Fibroblast of skin of left biceps (primary cell): Measurements from ENCODE around the gene POLN.

Source experiments
- DNase-seq, 2 experiments: peaks; one replicate each; pipeline ENCODE4 v3.0.0-alpha.2; 2013; ENCODE audit warnings: low read depth in 2 of 2

POLN gene

GRCh38 chr4:2263926-2264321, 22.0 kb upstream of the POLN start:
- DNase-seq: no peak

DNA sequence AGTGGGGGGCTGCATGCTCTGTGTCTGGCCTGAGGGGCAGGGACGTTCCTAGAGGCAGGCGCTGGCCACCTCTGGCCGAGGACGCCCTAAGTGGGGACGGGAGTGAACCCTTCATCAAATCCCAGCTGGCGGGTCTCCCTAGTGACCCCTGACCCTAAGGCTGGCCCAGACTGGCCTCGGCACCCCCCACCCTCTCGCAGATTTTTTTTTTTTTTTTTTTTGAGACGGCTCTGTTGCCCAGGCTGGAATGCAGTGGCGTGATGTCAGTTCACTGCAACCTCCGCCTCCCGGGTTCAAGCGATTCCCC, 21.0 kb upstream of the POLN start:
- no peak for DNase-seq

DNA sequence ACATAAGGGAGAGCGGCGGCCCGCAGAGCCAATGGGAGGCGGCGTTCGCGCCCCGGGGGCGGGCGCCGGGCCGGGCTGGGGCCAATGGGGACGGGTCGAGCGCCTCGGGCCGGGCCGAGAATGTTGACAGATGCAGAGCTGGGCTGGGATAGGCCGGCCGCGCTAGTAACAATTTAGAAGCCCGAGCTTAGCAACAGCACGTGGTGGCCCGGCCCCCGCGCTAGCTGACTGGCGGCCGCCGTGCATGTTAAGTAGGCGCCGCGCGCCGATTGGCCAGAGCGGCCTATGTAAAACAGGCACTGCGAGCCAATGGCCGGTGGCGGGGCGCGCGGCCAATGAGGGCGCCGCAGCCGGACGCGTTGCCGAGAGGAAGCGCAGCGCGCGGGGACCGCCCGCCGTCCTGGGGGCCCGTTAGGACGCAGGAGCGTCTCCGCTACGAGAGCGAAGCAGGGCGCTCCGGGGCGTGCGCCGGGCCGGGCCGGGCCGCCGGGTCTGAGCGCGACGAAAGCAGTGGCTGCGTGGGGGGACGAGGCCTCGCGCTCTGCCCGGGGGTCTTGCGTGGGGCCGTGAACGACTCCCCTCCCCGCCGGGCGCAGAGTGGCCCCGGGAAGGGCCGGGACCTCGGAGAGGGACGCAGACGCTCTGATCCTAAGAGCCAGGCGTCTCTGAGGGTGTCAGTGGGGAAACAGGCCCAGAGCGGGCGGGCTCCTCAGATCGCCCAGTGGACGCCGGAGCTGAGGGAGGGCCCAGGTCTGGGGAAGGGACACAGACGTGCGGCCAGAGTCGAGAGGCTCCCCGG, 20.4 kb upstream of the POLN start:
- DNase-seq: peak; percentile 99

- no peak for DNase-seq
These were observed 19.9 kb upstream of the POLN start, which contains the start of gene MXD4 for GRCh38 chr4:2261853-2262144. Gene MXD4 (minus strand): TSS chr4:2262109. CDS start chr4:2261980, 129 bp downstream.

- DNase-seq: peak in 1 of 2 experiments; percentile 17
These were observed 19.4 kb upstream of the POLN start for GRCh38 chr4:2261110-2261852.

DNA sequence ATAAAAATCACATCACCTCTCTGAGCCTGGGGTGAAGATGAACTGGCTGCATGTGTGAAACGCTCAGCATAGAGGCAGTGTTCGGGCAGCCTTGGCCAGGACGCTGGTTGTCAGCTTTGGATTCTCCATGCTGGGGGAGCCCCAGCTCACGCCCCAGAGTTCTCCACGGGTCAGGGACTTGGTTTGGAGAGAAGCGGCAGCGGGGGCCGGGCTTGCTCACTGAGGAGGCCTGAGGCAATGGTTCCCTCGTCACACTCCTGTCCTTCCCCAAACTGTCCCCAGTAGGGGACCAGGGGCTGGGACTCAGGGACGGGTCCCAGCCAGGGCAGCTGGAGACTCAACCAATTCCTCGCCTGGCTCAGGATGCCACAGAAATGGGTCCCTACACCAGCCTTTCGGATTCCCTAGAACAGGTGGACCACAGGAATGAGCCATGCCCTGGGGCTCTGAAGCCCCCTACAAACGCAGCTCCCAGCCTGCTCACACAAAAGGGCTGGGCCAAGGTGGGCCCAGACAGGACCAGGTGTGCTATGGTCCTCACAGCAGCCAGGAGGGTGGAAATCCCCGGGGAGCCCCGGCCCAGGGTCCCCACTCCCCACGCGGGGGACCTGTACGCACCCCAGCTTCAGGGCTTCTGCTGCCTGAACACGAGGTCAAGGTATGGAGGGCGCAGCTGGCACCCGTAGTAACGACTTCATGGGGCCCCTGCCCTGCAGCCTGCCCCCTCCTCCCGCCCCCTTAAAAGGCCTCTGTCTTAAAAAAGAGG, 18.6 kb upstream of the POLN start:
- DNase-seq: no peak

DNA sequence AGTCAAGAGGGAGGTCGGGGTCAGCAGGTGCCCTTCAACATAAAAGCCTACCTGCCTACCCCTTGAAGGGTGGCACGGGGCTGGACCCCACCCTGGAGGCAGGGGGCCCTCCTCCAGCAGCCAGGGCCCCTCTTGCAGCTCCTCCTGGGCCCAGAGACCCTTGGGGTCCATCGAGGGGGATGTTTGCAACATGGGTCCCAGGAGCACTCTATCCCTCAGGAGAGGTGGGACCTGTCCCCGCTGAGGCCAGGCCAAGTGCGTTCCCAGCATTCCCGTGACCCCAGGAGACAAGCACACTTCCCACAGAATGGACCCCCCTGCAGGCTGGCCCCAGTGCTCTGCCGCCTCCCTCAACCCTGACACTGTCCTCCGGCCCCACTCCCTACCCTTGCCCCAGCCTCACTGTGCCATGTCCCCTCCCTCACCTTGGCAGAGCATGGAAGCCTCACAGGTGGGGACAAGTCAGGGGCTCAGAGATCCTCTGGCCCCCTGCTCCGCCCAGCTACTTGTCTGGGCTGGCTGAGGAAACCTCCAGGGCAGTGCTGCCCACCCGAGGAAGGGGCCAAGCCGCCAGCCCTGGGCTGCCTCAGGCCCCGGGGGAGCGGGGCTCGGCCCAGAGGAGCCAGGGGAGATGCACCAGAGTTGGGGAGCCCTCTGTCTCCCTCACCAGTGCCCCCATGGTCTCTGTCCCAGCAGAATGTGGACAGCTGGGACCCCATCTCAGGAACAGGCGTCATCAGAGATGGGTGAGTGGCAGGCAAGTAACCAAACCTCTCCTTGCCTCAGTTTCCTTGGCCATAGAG, 17.8 kb upstream of the POLN start:
- DNase-seq: no peak

DNA sequence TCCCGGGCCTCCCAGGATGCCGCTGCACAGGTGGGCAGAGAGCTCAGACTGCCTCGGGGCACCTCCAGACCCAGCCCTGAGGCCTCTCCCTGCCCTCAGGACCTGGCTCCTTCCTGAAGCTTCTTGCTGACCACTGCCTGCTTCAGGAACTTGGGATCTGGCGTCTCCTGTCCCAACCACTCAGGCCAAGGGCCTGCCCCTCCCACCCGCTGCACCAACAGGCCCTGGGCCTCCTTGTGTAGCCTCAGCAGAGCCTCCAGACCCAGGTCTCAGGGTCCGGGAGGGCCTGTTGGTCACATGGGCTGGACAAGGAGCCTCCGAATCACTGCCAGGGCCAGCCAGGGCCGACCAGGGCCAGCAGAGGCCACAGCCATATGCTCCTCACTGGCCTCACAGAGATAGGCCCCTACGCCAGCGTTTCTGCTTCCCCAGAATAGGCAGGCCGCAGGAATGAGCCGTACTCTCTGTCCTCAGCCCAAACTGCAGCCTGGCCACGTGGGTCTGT, 17.2 kb upstream of the POLN start:
- no peak for DNase-seq

GRCh38 chr4:2258091-2259035, 16.4 kb upstream of the POLN start:
- no peak for DNase-seq

DNA sequence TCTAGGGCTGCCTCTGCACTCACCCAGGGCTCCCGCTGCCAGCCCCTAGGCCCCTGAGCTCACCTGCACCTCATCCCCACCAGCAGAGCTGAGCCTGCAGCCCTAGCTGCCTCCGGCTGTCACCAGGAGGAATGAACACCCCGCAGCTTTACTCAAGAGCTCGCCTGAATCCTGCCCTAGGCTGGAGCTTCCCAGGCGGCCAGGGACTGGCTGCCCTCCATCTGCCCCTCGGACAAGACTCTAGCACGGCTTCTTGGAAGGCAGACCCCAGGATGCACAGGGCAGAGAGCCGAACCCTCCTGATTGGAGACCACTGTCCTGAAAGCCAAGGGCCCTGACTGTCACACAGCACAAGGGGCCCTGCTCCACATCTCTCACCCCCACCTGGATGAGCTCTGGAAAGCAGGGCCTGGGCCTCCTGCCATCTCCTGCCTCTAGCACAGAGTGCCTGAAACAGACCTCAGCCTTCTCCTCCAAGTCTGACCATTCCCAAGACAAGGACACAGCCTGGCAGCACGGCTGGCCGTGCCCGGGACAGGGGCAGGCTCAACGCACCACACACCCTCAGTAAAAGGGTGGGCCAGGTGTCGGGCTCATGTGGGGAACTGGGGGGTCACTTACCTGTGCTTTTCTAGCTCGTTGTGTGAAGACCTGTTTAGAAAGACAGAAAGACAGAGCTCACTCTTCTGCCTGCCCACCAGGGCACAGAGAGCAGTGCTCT, 15.6 kb upstream of the POLN start:
- DNase-seq: no peak

- no peak for DNase-seq
These were observed 14.9 kb upstream of the POLN start for GRCh38 chr4:2256781-2257191.

DNA sequence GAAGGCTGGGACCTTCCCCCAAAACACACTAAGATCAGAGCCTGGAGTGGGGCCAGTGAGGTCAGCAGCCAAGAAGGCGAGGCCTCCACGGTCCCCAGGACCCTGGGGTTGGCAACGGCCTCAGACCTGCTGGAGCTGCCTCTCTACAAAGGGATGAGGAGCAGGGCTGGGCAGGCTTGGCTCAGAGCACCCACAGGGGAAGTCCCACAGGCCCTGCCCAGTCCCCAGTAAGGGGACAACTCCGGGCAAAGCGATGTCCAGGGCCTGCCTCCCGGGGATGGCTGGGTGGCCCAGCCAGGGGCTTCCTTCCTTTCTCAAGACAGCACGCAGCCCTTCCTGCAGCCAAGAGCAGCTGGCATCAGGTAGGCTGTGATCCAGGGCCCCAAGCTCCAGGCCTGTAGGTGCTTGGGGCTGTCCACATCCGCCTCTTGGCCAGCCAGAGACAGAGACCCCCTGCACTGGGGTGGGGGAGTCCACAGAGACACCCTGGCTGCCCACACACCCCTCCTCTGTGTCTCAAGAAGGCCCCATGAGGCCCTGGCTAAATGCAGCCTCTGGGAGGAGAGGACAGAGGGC, 14.3 kb upstream of the POLN start:
- DNase-seq: no peak

DNA sequence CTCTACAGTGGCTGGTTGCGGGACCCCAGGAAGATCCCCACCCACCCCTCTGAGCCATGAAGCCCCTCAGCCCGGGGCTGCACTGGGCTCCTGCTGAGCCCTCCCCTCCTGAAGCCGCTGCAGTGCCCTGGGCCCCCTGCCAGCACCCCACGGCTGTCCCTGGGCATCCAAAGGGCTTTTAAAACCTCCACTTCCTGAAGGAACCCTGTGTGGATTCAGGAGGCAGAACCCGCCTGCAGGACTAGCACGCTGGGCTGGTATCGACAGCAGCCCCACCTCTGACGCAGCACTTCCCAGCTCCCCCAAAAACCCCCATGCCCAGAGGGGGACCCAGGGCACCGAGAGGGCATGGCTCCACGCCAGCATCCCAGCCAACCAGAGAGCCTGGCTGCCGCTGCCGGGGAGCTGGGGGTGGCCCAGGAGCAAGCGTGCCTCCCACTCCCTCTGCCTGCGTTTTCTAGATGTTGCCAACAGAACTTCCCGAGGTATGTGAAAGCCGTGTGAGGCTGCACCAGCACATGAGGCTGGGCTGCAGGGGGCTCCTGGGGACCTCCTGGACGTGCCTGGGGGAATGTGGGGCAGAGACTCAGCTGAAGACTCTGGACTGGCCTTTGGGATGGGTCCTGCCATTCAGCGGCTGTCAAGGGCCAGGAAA, 13.7 kb upstream of the POLN start:
- DNase-seq: no peak

- DNase-seq: no peak
These were observed 13.0 kb upstream of the POLN start for GRCh38 chr4:2254665-2255500.

DNA sequence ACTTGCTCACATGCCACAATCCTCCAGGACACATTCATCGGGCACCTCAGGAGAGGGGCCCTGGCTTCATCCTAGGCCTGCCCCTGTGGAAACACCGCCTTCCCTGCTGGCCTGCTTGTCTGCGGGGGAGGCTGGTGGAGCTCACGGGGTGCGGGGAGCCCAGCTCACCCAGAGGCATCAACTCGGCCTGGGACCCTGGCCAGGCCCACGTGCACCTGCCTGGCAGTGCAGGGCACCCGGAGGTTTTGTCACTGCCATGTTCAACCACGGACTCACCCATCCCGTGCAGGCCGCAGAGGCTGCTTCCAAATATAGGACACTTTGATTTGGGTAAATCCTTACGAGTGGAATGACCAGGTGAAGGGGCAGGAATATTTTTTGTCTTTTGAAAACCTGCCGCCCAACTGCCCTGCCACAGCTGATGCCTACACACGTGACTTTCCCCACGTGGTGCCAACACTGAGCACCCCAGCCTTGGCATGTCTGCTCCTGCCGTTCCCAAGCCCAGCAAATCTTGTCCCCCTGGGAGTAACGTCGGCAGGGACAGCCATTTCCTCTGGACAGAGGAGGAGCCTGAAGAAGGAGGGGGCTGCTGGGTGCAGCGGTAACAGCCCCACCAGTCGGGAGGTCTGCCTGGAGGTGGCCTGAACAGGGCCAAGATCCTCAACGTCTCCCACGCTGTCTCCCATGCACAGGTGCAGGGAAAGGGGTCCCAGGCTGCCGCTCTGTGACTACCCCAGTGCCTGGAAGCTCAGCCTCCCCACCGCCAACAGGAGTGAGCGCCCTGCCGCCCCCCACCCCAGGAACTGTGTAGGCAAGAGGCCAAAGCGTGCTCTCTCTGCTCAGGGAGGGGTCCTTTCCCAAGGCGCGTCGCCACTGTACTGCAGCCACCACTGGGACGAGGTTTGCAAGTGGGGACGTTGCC, 11.5 kb upstream of the POLN start:
- DNase-seq: no peak

DNA sequence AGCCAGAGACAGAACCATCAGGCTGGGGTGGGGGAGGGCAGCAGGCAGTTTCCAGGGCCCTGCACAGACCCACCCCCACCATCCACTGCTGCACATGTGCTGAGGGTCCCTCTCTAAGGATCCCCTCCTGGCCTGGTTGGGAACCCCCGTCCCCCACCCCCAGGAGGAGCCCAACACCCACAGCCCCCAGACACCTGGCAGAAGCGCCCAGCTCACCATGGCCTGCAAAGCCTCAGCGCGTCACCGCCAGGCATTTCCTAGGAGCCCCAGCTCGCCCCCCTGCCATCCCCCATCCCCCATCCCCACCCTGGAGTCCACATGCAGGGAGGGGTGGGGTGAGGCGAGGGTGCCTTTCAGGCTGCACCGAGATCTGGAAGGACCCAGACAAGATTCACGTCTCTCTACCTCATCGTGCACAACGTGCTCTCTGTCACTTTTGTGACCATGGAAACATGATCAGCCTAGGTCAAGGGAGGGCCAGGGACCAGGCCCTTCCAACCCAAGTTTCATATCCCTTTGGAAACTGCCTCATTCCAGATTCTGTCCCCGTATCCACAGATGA, 10.7 kb upstream of the POLN start:
- DNase-seq: no peak
